HG03159 (cell line): Measurements from ENCODE around the gene TVP23C.

Source experiments
- ATAC-seq: cut with Tn5 transposase; IDR thresholded peaks from one replicate; pipeline ENCODE4 v1.9.1; 2021; ENCODE audit warnings: mild to moderate bottlenecking, moderate library complexity; ENCODE audit not compliant: unreplicated experiment

The TVP23C gene

GRCh38 chr17:15498107-15498506 is 65.2 kb downstream of the TVP23C start:
- no peak for ATAC-seq

GRCh38 chr17:15496735-15497670 is 66.3 kb downstream of the TVP23C start:
- no peak for ATAC-seq

- no peak for ATAC-seq
These were observed 68.5 kb downstream of the TVP23C start for GRCh38 chr17:15494821-15495220.

- no peak for ATAC-seq
These were observed 69.6 kb downstream of the TVP23C start for GRCh38 chr17:15493693-15494035.

- no peak for ATAC-seq
These were observed 70.2 kb downstream of the TVP23C start for GRCh38 chr17:15492791-15493692.

GRCh38 chr17:15492186-15492585 is 71.1 kb downstream of the TVP23C start:
- ATAC-seq: no peak

- ATAC-seq: no peak
These were observed 72.5 kb downstream of the TVP23C start for GRCh38 chr17:15490634-15491261.

GRCh38 chr17:15488557-15488956 is 74.7 kb downstream of the TVP23C start:
- ATAC-seq: no peak

- no peak for ATAC-seq
These were observed 78.2 kb downstream of the TVP23C start for GRCh38 chr17:15485045-15485444.

- ATAC-seq: no peak
These were observed 79.9 kb downstream of the TVP23C start for GRCh38 chr17:15483431-15483830.

GRCh38 chr17:15482476-15482875 is 80.8 kb downstream of the TVP23C start:
- ATAC-seq: no peak

GRCh38 chr17:15481481-15481880 is 81.8 kb downstream of the TVP23C start:
- ATAC-seq: no peak

- no peak for ATAC-seq
These were observed 83.1 kb downstream of the TVP23C start for GRCh38 chr17:15480204-15480603.

- ATAC-seq: no peak
These were observed 83.6 kb downstream of the TVP23C start for GRCh38 chr17:15479703-15480102.

GRCh38 chr17:15478845-15479244 is 84.4 kb downstream of the TVP23C start:
- ATAC-seq: no peak

- ATAC-seq: no peak
These were observed 87.5 kb downstream of the TVP23C start for GRCh38 chr17:15475631-15476354.

- ATAC-seq: no peak
These were observed 90.4 kb downstream of the TVP23C start for GRCh38 chr17:15472891-15473290.

- ATAC-seq: no peak
These were observed 92.7 kb downstream of the TVP23C start for GRCh38 chr17:15470536-15470935.

GRCh38 chr17:15469260-15469659 is 94.0 kb downstream of the TVP23C start:
- no peak for ATAC-seq

- ATAC-seq: no peak
These were observed 95.2 kb downstream of the TVP23C start for GRCh38 chr17:15468126-15468525.

- ATAC-seq: no peak
These were observed 95.7 kb downstream of the TVP23C start, which contains the start of gene CDRT4 for GRCh38 chr17:15467592-15467991. Gene CDRT4, minus strand, starts transcription at chr17:15467621. Its CDS starts 27,383 bp downstream, at chr17:15440238.
